IMR-90 (cell line): ENCODE data around the gene KLHL29. TPM values are rescaled to one million over a fixed set of nuclear protein-coding genes. Genes with fewer than 3 reads are reported as not detected.

Experiments used
- ATAC-seq: fragments of 200-7000 bp; cut with Tn5 transposase; 2 replicates; pipeline ENCODE4 v1.9.1; 2020; ENCODE audit warnings: low read depth, mild to moderate bottlenecking, moderate library complexity
- BruUV-seq: library from RNA; stranded (reverse); fragments of 400-500 nt; replicated peaks from 2 replicates; lab custom pipeline; 2021; lab: Mats Ljungman, UMichigan
- CTCF ChIA-PET: fragments of 300-600 bp; formaldehyde crosslinking; extraction: SDS; loops from one replicate; lab custom pipeline; 2021; ENCODE audit warnings: antibody characterized with exemption; lab: Yijun Ruan, JAX
- POLR2A ChIA-PET: fragments of 300-600 bp; sonication (Branson Sonifier 250); formaldehyde crosslinking; loops from one replicate; lab custom pipeline; 2022; ENCODE audit warnings: antibody characterized with exemption; ENCODE audit not compliant: unreplicated experiment; lab: Charles Lee
- DNase-seq: peaks from one replicate; pipeline ENCODE4 v3.0.0; 2013
- H2AFZ ChIP-seq: replicated peaks from 2 replicates; pipeline ENCODE3; 2013; ENCODE audit warnings: low read length, mild to moderate bottlenecking; ENCODE audit not compliant: poor library complexity
- H2AK5ac ChIP-seq: 2 replicates; pipeline ENCODE4 v1.6.1; 2013; ENCODE audit warnings: low read depth, low read length, inconsistent platforms
- H2AK9ac ChIP-seq: replicated peaks from 2 replicates; pipeline ENCODE3; 2013; ENCODE audit warnings: mild to moderate bottlenecking, low read depth, low read length, moderate library complexity; ENCODE audit not compliant: poor library complexity
- H2BK120ac ChIP-seq: 2 replicates; pipeline ENCODE4 v1.6.1; 2013; ENCODE audit warnings: low read depth, low read length, inconsistent platforms
- H2BK15ac ChIP-seq: 3 replicates; pipeline ENCODE4 v1.6.1; 2013; ENCODE audit warnings: low read depth, low read length, inconsistent platforms
- H2BK20ac ChIP-seq: 2 replicates; pipeline ENCODE4 v1.6.1; 2013; ENCODE audit warnings: low read depth, mild to moderate bottlenecking, inconsistent platforms, low read length, moderate library complexity
- H2BK5ac ChIP-seq: 2 replicates; pipeline ENCODE4 v1.6.1; 2013; ENCODE audit warnings: mild to moderate bottlenecking, low read depth, low read length, inconsistent platforms; ENCODE audit not compliant: poor library complexity, severe bottlenecking
- H3K14ac ChIP-seq: replicated peaks from 2 replicates; pipeline ENCODE4 v1.6.1; 2013; ENCODE audit warnings: low read depth, low read length, inconsistent platforms
- H3K18ac ChIP-seq: 2 replicates; pipeline ENCODE4 v1.6.1; 2013; ENCODE audit warnings: low read depth, low read length, control low read depth
- H3K23ac ChIP-seq: 2 replicates; pipeline ENCODE4 v1.6.1; 2013; ENCODE audit warnings: low read depth, low read length, inconsistent platforms
- H3K27ac ChIP-seq: 2 replicates; pipeline ENCODE4 v1.5.1; 2013; ENCODE audit warnings: mild to moderate bottlenecking, control low read depth, low read length; ENCODE audit not compliant: insufficient read depth
- H3K27me3 ChIP-seq: 2 replicates; pipeline ENCODE4 v1.6.1; 2013; ENCODE audit warnings: low read length; ENCODE audit not compliant: control insufficient read depth, insufficient read depth
- H3K36me3 ChIP-seq: 2 replicates; pipeline ENCODE4 v1.6.1; 2013; ENCODE audit warnings: low read length, mixed read lengths; ENCODE audit not compliant: control insufficient read depth, insufficient read depth
- H3K4ac ChIP-seq: 2 replicates; pipeline ENCODE4 v1.6.1; 2013; ENCODE audit warnings: low read depth, low read length, inconsistent platforms
- H3K4me1 ChIP-seq: 2 replicates; pipeline ENCODE4 v1.6.1; 2013; ENCODE audit warnings: low read length, mixed read lengths; ENCODE audit not compliant: control insufficient read depth, insufficient read depth
- H3K4me2 ChIP-seq: 2 replicates; pipeline ENCODE4 v1.6.1; 2013; ENCODE audit warnings: low read depth, mild to moderate bottlenecking, control low read depth, low read length, moderate library complexity
- H3K4me3 ChIP-seq: 2 replicates; pipeline ENCODE4 v1.5.1; 2013; ENCODE audit warnings: low read depth, mild to moderate bottlenecking, control low read depth, low read length, moderate library complexity; ENCODE audit not compliant: insufficient read depth
- H3K56ac ChIP-seq: 2 replicates; pipeline ENCODE4 v1.6.1; 2013; ENCODE audit warnings: low read length, inconsistent platforms; ENCODE audit not compliant: insufficient read depth; ENCODE audit errors: extremely low read depth
- H3K79me1 ChIP-seq, 2 experiments: 2 replicates each; pipeline ENCODE4 v1.6.1; 2013; ENCODE audit warnings: low read length in 2 of 2, inconsistent platforms in 1 of 2, low read depth in 1 of 2
- H3K9ac ChIP-seq: 2 replicates; pipeline ENCODE4 v1.6.1; 2013; ENCODE audit warnings: low read depth, low read length, control low read depth
- H3K9me1 ChIP-seq: 2 replicates; pipeline ENCODE4 v1.6.1; 2013; ENCODE audit warnings: low read length, inconsistent platforms; ENCODE audit not compliant: insufficient read depth
- H3K9me3 ChIP-seq: 2 replicates; pipeline ENCODE4 v1.6.1; 2013; ENCODE audit warnings: low read length; ENCODE audit not compliant: control insufficient read depth, insufficient read depth
- H4K20me1 ChIP-seq: 2 replicates; pipeline ENCODE4 v1.6.1; 2013; ENCODE audit warnings: low read length, inconsistent platforms; ENCODE audit not compliant: insufficient read depth
- H4K5ac ChIP-seq: 2 replicates; pipeline ENCODE4 v1.6.1; 2013; ENCODE audit warnings: mild to moderate bottlenecking, low read depth, low read length, control low read depth
- H4K8ac ChIP-seq, 2 experiments: 2 replicates each; pipeline ENCODE4 v1.6.1; 2013; ENCODE audit warnings: low read depth in 2 of 2, low read length in 2 of 2, control low read depth in 1 of 2, inconsistent platforms in 1 of 2
- H4K91ac ChIP-seq: 2 replicates; pipeline ENCODE4 v1.6.1; 2013; ENCODE audit warnings: low read depth, low read length, inconsistent platforms; ENCODE audit not compliant: insufficient read depth
- BHLHE40 ChIP-seq: fragments of 150-350 bp; IDR thresholded peaks from 2 replicates; pipeline ENCODE4 v1.6.1; 2016; ENCODE audit warnings: mild to moderate bottlenecking, low read depth, low read length
- CEBPB ChIP-seq: IDR thresholded peaks from 2 replicates; pipeline ENCODE4 v1.6.1; 2012; ENCODE audit warnings: low read depth, low read length, improper control_type of control experiment
- CHD1 ChIP-seq: IDR thresholded peaks from 2 replicates; pipeline ENCODE4 v1.6.1; 2012; ENCODE audit warnings: low read depth, low read length, improper control_type of control experiment
- ELK1 ChIP-seq: fragments of 150-350 bp; IDR thresholded peaks from 2 replicates; pipeline ENCODE4 v1.6.1; 2016; ENCODE audit warnings: low read depth, mild to moderate bottlenecking, low read length, moderate library complexity, borderline replicate concordance
- FOS ChIP-seq: fragments of 150-350 bp; IDR thresholded peaks from 2 replicates; pipeline ENCODE4 v1.6.1; 2016; ENCODE audit warnings: low read depth, low read length
- MAFK ChIP-seq: IDR thresholded peaks from 2 replicates; pipeline ENCODE4 v1.6.1; 2012; ENCODE audit warnings: low read depth, low read length, improper control_type of control experiment
- MAZ ChIP-seq: IDR thresholded peaks from 2 replicates; pipeline ENCODE4 v1.6.1; 2012; ENCODE audit warnings: low read depth, mild to moderate bottlenecking, low read length, improper control_type of control experiment, moderate library complexity, borderline replicate concordance
- MXI1 ChIP-seq: IDR thresholded peaks from 2 replicates; pipeline ENCODE4 v1.6.1; 2012; ENCODE audit warnings: low read depth, mild to moderate bottlenecking, low read length, moderate library complexity, borderline replicate concordance
- NFE2L2 ChIP-seq: fragments of 150-350 bp; IDR thresholded peaks from 2 replicates; pipeline ENCODE4 v1.6.1; 2016; ENCODE audit warnings: low read depth, mild to moderate bottlenecking, low read length
- POLR2A ChIP-seq: IDR thresholded peaks from 2 replicates; pipeline ENCODE4 v1.6.1; 2012; ENCODE audit warnings: mild to moderate bottlenecking, low read depth, low read length
- RAD21 ChIP-seq: IDR thresholded peaks from 2 replicates; pipeline ENCODE4 v1.6.1; 2012; ENCODE audit warnings: low read length, improper control_type of control experiment
- RCOR1 ChIP-seq: IDR thresholded peaks from 2 replicates; pipeline ENCODE4 v1.6.1; 2012; ENCODE audit warnings: mild to moderate bottlenecking, low read length, improper control_type of control experiment; ENCODE audit not compliant: insufficient replicate concordance
- RFX5 ChIP-seq: IDR thresholded peaks from 2 replicates; pipeline ENCODE4 v1.8.0; 2012; ENCODE audit warnings: low read depth, mild to moderate bottlenecking, low read length, moderate library complexity
- SMC3 ChIP-seq: fragments of 150-350 bp; IDR thresholded peaks from 2 replicates; pipeline ENCODE4 v1.6.1; 2016; ENCODE audit warnings: low read depth, mild to moderate bottlenecking, antibody characterized with exemption, low read length, moderate library complexity
- WGBS, 2 experiments: methylation state at CpG; one replicate each; pipeline versions ENCODE4 v1.1.5 to v1.1.7; 2013; ENCODE audit warnings: missing lambda C conversion rate in 2 of 2; ENCODE audit not compliant: insufficient read length in 1 of 2; ENCODE audit errors: extremely low coverage in 2 of 2; 5-methylcytosine and 5-hydroxymethylcytosine counted together
- dilution Hi-C: fragments of 300-500 bp; cut with HindIII; formaldehyde crosslinking; loops from one replicate; pipeline ENCODE4 v1.14.3; 2018; ENCODE audit warnings: low sequenced_read_pairs; ENCODE audit not compliant: unreplicated experiment
- in situ Hi-C: fragments of 300-500 bp; cut with MboI; formaldehyde crosslinking; loops from 3 replicates; pipeline ENCODE4 v1.14.3; 2019; ENCODE audit warnings: low sequenced_read_pairs, inconsistent platforms, mixed read lengths
- intact Hi-C: fragments of 100-400 bp; cut with micrococcal nuclease; formaldehyde crosslinking; loops from 2 replicates; pipeline ENCODE4 v1.10.0; 2022
- polyA plus RNA-seq, 3 experiments: library from polyadenylated mRNA; depleted of rRNA; stranded (reverse); fragments of >200 nt; gene quantifications; 2 replicates each; pipeline ENCODE4 v1.2.3, GENCODE V29; 2012; ENCODE audit warnings: low replicate concordance in 1 of 3
- total RNA-seq: library from RNA; depleted of rRNA; stranded (reverse); fragments of >200 nt; gene quantifications from 2 replicates; pipeline ENCODE4 v1.2.3, GENCODE V29; 2012
- TF ChIP-seq, protein P1 (sequence below): conservative IDR thresholded peaks from 2 replicates; pipeline ENCODE4 v1.5.1; 2012; ENCODE audit warnings: mild to moderate bottlenecking, low read depth, low read length, improper control_type of control experiment
- TF ChIP-seq, protein P2 (sequence below): fragments of 150-350 bp; IDR thresholded peaks from 2 replicates; pipeline ENCODE4 v1.6.1; 2017; ENCODE audit warnings: mild to moderate bottlenecking, antibody characterized with exemption, low read length, low read depth

Gene KLHL29
- total and polyA plus RNA-seq, 2 of the 4 experiments (the other 2 are of a cell fraction), result 2.0 to 8.0 TPM

GRCh38 chr2:23354554-23354953 lies 30.4 kb upstream of the KLHL29 start:
- Histone ChIP-seq H3K23ac (no peak overlapping the region), H4K91ac (no peak overlapping the region), H3K9ac (no peak overlapping the region), H2AK9ac (no peak overlapping the region), H3K36me3 (no peaks in the 10 kb centered on the region), H3K4me2 (no peak overlapping the region), H4K20me1 (no peaks in the 10 kb centered on the region), H3K18ac (no peak overlapping the region), H2BK5ac (no peak overlapping the region), H3K9me1 (no peaks in the 10 kb centered on the region), H3K27ac (no peak overlapping the region), H2AK5ac (no peak overlapping the region), H3K4ac (no peak overlapping the region), H2BK20ac (no peak overlapping the region), H4K8ac (no peak overlapping the region), H2AFZ (no peak overlapping the region), H3K79me1 (no peaks in the 10 kb centered on the region), H2BK120ac (no peak overlapping the region), H3K4me1 (no peaks in the 10 kb centered on the region), H3K9me3 (no peaks in the 10 kb centered on the region), H2BK15ac (no peak overlapping the region), H3K4me3 (no peak overlapping the region), H3K56ac (no peak overlapping the region), H3K27me3 (peaks cover 17% of the 10 kb centered on the region), H4K5ac (no peak overlapping the region), H3K14ac (no peak overlapping the region)
- ChIA-PET CTCF (no interaction called here), POLR2A (no interaction called here)
- in situ Hi-C loops (no loop called here), intact Hi-C loops (no loop called here), dilution Hi-C loops (no loop called here)
- WGBS, 2 experiments, result no CpG with 5 or more reads among the region's 6 CpGs
- TF ChIP-seq RFX5, result no peak
- TF ChIP-seq POLR2A, result no peak
- no peak for TF ChIP-seq NFE2L2
- no peak for TF ChIP-seq MXI1
- TF ChIP-seq, protein P1, sequence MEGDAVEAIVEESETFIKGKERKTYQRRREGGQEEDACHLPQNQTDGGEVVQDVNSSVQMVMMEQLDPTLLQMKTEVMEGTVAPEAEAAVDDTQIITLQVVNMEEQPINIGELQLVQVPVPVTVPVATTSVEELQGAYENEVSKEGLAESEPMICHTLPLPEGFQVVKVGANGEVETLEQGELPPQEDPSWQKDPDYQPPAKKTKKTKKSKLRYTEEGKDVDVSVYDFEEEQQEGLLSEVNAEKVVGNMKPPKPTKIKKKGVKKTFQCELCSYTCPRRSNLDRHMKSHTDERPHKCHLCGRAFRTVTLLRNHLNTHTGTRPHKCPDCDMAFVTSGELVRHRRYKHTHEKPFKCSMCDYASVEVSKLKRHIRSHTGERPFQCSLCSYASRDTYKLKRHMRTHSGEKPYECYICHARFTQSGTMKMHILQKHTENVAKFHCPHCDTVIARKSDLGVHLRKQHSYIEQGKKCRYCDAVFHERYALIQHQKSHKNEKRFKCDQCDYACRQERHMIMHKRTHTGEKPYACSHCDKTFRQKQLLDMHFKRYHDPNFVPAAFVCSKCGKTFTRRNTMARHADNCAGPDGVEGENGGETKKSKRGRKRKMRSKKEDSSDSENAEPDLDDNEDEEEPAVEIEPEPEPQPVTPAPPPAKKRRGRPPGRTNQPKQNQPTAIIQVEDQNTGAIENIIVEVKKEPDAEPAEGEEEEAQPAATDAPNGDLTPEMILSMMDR, result no peak
- TF ChIP-seq RCOR1, result no peak
- TF ChIP-seq BHLHE40, result no peak
- no peak for TF ChIP-seq MAFK
- TF ChIP-seq CEBPB, result no peak
- TF ChIP-seq SMC3, result no peak
- no peak for TF ChIP-seq FOS
- TF ChIP-seq CHD1, result no peak
- no peak for TF ChIP-seq ELK1
- TF ChIP-seq, protein P2, sequence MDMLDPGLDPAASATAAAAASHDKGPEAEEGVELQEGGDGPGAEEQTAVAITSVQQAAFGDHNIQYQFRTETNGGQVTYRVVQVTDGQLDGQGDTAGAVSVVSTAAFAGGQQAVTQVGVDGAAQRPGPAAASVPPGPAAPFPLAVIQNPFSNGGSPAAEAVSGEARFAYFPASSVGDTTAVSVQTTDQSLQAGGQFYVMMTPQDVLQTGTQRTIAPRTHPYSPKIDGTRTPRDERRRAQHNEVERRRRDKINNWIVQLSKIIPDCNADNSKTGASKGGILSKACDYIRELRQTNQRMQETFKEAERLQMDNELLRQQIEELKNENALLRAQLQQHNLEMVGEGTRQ, result no peak
- TF ChIP-seq MAZ, result no peak
- TF ChIP-seq RAD21, result no peak
- ATAC-seq (no peak), DNase-seq (no peak)
- no TSS peak for BruUV-seq
